HEK293 (cell line): ENCODE measurements around the gene SYNGR3.

Source experiments
- ATF2 ChIP-seq: fragments of 450-650 bp; formaldehyde crosslinking; IDR thresholded peaks from 2 replicates; pipeline ENCODE4 v1.5.1; 2016; ENCODE audit warnings: missing biosample characterization, missing genetic modification characterization, low read depth
- BCL11B ChIP-seq: fragments of 450-650 bp; formaldehyde crosslinking; IDR thresholded peaks from 2 replicates; pipeline ENCODE4 v1.5.1; 2016; ENCODE audit warnings: low read depth, missing biosample characterization, missing genetic modification characterization
- IKZF3 ChIP-seq: fragments of 450-650 bp; IDR thresholded peaks from 2 replicates; pipeline ENCODE4 v1.5.0; 2018; ENCODE audit warnings: missing biosample characterization, mild to moderate bottlenecking, missing genetic modification characterization, moderate library complexity
- KLF17 ChIP-seq: fragments of 450-650 bp; formaldehyde crosslinking; IDR thresholded peaks from 2 replicates; pipeline ENCODE4 v1.5.1; 2016; ENCODE audit warnings: missing biosample characterization, missing genetic modification characterization
- KLF7 ChIP-seq: fragments of 450-650 bp; formaldehyde crosslinking; IDR thresholded peaks from 2 replicates; pipeline ENCODE4 v1.5.1; 2016; ENCODE audit warnings: missing biosample characterization, missing genetic modification characterization, borderline replicate concordance
- PRDM2 ChIP-seq: fragments of 450-650 bp; formaldehyde crosslinking; IDR thresholded peaks from 2 replicates; pipeline ENCODE4 v1.5.1; 2016; ENCODE audit warnings: missing biosample characterization, missing genetic modification characterization, borderline replicate concordance
- SCRT1 ChIP-seq: fragments of 450-650 bp; formaldehyde crosslinking; IDR thresholded peaks from 2 replicates; pipeline ENCODE4 v1.5.1; 2016; ENCODE audit warnings: missing biosample characterization, missing genetic modification characterization, borderline replicate concordance
- SP2 ChIP-seq: fragments of 450-650 bp; formaldehyde crosslinking; IDR thresholded peaks from 2 replicates; pipeline ENCODE4 v1.5.1; 2016; ENCODE audit warnings: missing biosample characterization, missing genetic modification characterization
- WT1 ChIP-seq: fragments of 450-650 bp; formaldehyde crosslinking; IDR thresholded peaks from 2 replicates; pipeline ENCODE4 v1.5.1; 2016; ENCODE audit warnings: missing biosample characterization, missing genetic modification characterization
- ZBTB21 ChIP-seq: fragments of 450-650 bp; formaldehyde crosslinking; IDR thresholded peaks from 2 replicates; pipeline ENCODE4 v1.5.1; 2017; ENCODE audit warnings: missing biosample characterization, missing genetic modification characterization
- ZBTB48 ChIP-seq: fragments of 450-650 bp; formaldehyde crosslinking; IDR thresholded peaks from 2 replicates; pipeline ENCODE4 v1.5.1; 2016; ENCODE audit warnings: missing biosample characterization, missing genetic modification characterization
- ZFP41 ChIP-seq: fragments of 450-650 bp; formaldehyde crosslinking; IDR thresholded peaks from 2 replicates; pipeline ENCODE4 v1.5.1; 2016; ENCODE audit warnings: missing biosample characterization, missing genetic modification characterization, borderline replicate concordance
- ZNF132 ChIP-seq: fragments of 450-650 bp; formaldehyde crosslinking; IDR thresholded peaks from 2 replicates; pipeline ENCODE4 v1.5.1; 2017; ENCODE audit warnings: missing biosample characterization, missing genetic modification characterization, borderline replicate concordance
- ZNF16 ChIP-seq: fragments of 450-650 bp; formaldehyde crosslinking; IDR thresholded peaks from 2 replicates; pipeline ENCODE4 v1.5.1; 2016; ENCODE audit warnings: low read depth, missing biosample characterization, missing genetic modification characterization
- ZNF184 ChIP-seq: fragments of 450-650 bp; IDR thresholded peaks from 2 replicates; pipeline ENCODE4 v1.5.1; 2018; ENCODE audit warnings: missing biosample characterization, mild to moderate bottlenecking, missing genetic modification characterization
- ZNF211 ChIP-seq: fragments of 450-650 bp; formaldehyde crosslinking; IDR thresholded peaks from 2 replicates; pipeline ENCODE4 v1.5.1; 2016; ENCODE audit warnings: low read depth, missing biosample characterization, missing genetic modification characterization
- ZNF248 ChIP-seq: fragments of 450-650 bp; formaldehyde crosslinking; IDR thresholded peaks from 2 replicates; pipeline ENCODE4 v1.5.1; 2017; ENCODE audit warnings: missing biosample characterization, missing genetic modification characterization
- ZNF302 ChIP-seq: fragments of 450-650 bp; formaldehyde crosslinking; IDR thresholded peaks from 2 replicates; pipeline ENCODE4 v1.5.1; 2016; ENCODE audit warnings: missing biosample characterization, missing genetic modification characterization, low read depth
- ZNF549 ChIP-seq: fragments of 450-650 bp; IDR thresholded peaks from 2 replicates; pipeline ENCODE4 v1.5.1; 2018; ENCODE audit warnings: missing biosample characterization, missing genetic modification characterization, mild to moderate bottlenecking, inconsistent platforms, moderate library complexity
- ZNF560 ChIP-seq: fragments of 450-650 bp; formaldehyde crosslinking; IDR thresholded peaks from 2 replicates; pipeline ENCODE4 v1.5.1; 2017; ENCODE audit warnings: missing biosample characterization, missing genetic modification characterization, borderline replicate concordance
- ZNF580 ChIP-seq: fragments of 450-650 bp; formaldehyde crosslinking; IDR thresholded peaks from 2 replicates; pipeline ENCODE4 v1.5.1; 2016; ENCODE audit warnings: missing biosample characterization, missing genetic modification characterization
- ZNF629 ChIP-seq: fragments of 450-650 bp; formaldehyde crosslinking; IDR thresholded peaks from 2 replicates; pipeline ENCODE4 v1.5.1; 2017; ENCODE audit warnings: missing biosample characterization, missing genetic modification characterization
- ZNF76 ChIP-seq: fragments of 450-650 bp; formaldehyde crosslinking; IDR thresholded peaks from 2 replicates; pipeline ENCODE4; 2016; ENCODE audit warnings: low read depth, missing biosample characterization, missing genetic modification characterization, borderline replicate concordance
- ZNF768 ChIP-seq: fragments of 450-650 bp; formaldehyde crosslinking; IDR thresholded peaks from 2 replicates; pipeline ENCODE4 v1.5.1; 2018; ENCODE audit warnings: missing biosample characterization, mild to moderate bottlenecking, missing genetic modification characterization
- ZSCAN18 ChIP-seq: fragments of 450-650 bp; formaldehyde crosslinking; IDR thresholded peaks from 2 replicates; pipeline ENCODE4 v1.5.1; 2016; ENCODE audit warnings: missing biosample characterization, missing genetic modification characterization
- TF ChIP-seq, protein P1 (sequence below): fragments of 450-650 bp; formaldehyde crosslinking; IDR thresholded peaks from 2 replicates; pipeline ENCODE4 v1.5.1; 2016; ENCODE audit warnings: missing biosample characterization, missing genetic modification characterization

SYNGR3 gene

DNA sequence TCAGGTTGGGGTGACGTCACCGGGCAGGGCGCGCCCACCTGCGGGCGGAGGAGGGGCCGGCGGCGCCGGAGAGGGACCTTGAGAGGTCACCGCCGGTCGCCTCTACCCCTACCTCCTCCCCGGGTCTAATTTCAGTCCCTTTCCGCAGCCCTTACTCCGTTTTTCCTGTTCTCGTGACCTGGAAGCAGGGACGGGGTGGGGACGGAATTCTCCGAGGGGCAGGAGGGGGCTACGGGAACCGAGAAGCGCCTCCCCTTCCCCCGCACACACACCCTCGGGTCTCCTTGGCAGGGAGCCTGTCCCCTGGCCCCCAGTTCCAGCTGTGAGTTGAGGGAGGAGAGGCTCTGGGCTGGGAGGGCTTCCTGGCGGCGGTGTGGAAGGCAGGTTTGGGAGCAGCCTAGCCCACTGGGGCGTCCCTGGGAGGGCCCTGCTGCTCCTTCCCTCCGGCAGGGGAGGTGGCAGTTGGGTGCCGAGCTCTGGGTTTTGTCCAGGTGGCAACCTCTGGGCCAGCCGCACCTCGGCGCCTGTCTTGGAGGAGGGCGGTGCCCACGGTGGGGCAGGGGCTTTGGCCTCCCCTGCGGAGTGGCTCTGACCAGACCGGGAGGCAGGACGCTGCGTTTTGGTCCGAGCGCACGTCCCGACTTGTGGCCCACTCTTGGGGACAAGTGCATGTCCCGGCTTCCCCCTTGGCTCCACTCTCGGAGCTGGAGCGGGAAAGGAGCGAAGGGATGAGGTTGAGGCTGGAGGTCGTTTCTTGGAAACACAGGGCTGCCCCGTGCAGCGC lies 773 bp downstream of the SYNGR3 start (continued):
- no peak for TF ChIP-seq ZNF560 (tag by site-specific recombination)
- TF ChIP-seq ZNF211 (tag by site-specific recombination): no peak
- 0 out of 2 replicates have a peak, but pooled peaks have one; percentile 20 for TF ChIP-seq KLF7 (tag by site-specific recombination)
- TF ChIP-seq BCL11B (tag by site-specific recombination): no peak
- TF ChIP-seq ZNF580: peak; percentile 25; the same call in 1 of the 2 replicates
- TF ChIP-seq ZBTB48 (tag by site-specific recombination): 0 out of 2 replicates have a peak, but pooled peaks have one; percentile 27
- no peak for TF ChIP-seq SCRT1 (tag by site-specific recombination)
- TF ChIP-seq ZNF302: no peak
- TF ChIP-seq ZSCAN18 (tag by site-specific recombination): no peak
- TF ChIP-seq SP2: peak; percentile 42
- TF ChIP-seq ZNF629 (tag by site-specific recombination): peak; percentile 75
- TF ChIP-seq PRDM2 (tag by site-specific recombination): no peak
- no peak for TF ChIP-seq ZNF132 (tag by site-specific recombination)
- no peak for TF ChIP-seq ZNF768 (tag by site-specific recombination)
- TF ChIP-seq ZFP41 (tag by site-specific recombination): no peak
- TF ChIP-seq ZNF16 (tag by site-specific recombination): no peak
- TF ChIP-seq ZNF248: no peak
- TF ChIP-seq, protein P1, sequence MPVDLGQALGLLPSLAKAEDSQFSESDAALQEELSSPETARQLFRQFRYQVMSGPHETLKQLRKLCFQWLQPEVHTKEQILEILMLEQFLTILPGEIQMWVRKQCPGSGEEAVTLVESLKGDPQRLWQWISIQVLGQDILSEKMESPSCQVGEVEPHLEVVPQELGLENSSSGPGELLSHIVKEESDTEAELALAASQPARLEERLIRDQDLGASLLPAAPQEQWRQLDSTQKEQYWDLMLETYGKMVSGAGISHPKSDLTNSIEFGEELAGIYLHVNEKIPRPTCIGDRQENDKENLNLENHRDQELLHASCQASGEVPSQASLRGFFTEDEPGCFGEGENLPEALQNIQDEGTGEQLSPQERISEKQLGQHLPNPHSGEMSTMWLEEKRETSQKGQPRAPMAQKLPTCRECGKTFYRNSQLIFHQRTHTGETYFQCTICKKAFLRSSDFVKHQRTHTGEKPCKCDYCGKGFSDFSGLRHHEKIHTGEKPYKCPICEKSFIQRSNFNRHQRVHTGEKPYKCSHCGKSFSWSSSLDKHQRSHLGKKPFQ (tag by site-specific recombination): no peak
- no peak for TF ChIP-seq ZNF549 (tag by site-specific recombination)
- TF ChIP-seq IKZF3 (tag by site-specific recombination): no peak
- no peak for TF ChIP-seq ZNF184 (tag by site-specific recombination)
- TF ChIP-seq ZBTB21 (tag by site-specific recombination): peak; percentile 21; the same call in 1 of the 2 replicates
- peak; percentile 95 for TF ChIP-seq ATF2 (tag by site-specific recombination)
- TF ChIP-seq WT1: no peak
- peak; percentile 87 for TF ChIP-seq KLF17
- no peak for TF ChIP-seq ZNF76 (tag by site-specific recombination)
